Ecto neural progenitor cell (in vitro differentiated cells): Measurements from ENCODE around the gene PARPBP.
"Not testable (repeated sequence)": the region's sequence is repeated elsewhere in the genome, so short reads cannot be mapped to it uniquely, and the experiment has no call there.

ENCODE experiments used
- DNase-seq: peaks from one replicate; pipeline ENCODE4 v3.0.0-alpha.2; 2018; ENCODE audit warnings: low spot score

The PARPBP gene

GRCh38 chr12:102147062-102147587 is 27.1 kb downstream of the PARPBP start:
- DNase-seq, result not testable (repeated sequence)

- DNase-seq, result not testable (repeated sequence)
Observed at GRCh38 chr12:102155206-102155605, 35.2 kb downstream of the PARPBP start.

GRCh38 chr12:102163383-102163782 is 43.4 kb downstream of the PARPBP start:
- DNase-seq, result no peak

GRCh38 chr12:102167821-102168604 is 48.0 kb downstream of the PARPBP start:
- DNase-seq, result no peak

GRCh38 chr12:102169922-102170621 is 50.1 kb downstream of the PARPBP start:
- DNase-seq, result no peak

- no peak for DNase-seq
Observed at GRCh38 chr12:102171951-102172350, 52.0 kb downstream of the PARPBP start.

GRCh38 chr12:102172436-102172835 is 52.5 kb downstream of the PARPBP start:
- no peak for DNase-seq

- no peak for DNase-seq
Observed at GRCh38 chr12:102174117-102174516, 54.1 kb downstream of the PARPBP start.

- DNase-seq, result no peak
Observed at GRCh38 chr12:102174761-102175160, 54.8 kb downstream of the PARPBP start.

- no peak for DNase-seq
Observed at GRCh38 chr12:102182635-102183034, 62.7 kb downstream of the PARPBP start.

- no peak for DNase-seq
Observed at GRCh38 chr12:102195826-102196225, 75.8 kb downstream of the PARPBP start.

GRCh38 chr12:102197789-102198188 is 77.8 kb downstream of the PARPBP start, which contains the start of gene PMCH:
TSS of gene PMCH (minus strand) at chr12:102197833. CDS start at chr12:102197770, 63 bp downstream.
- DNase-seq, result no peak

GRCh38 chr12:102201436-102202061 is 81.6 kb downstream of the PARPBP start:
- DNase-seq, result no peak

GRCh38 chr12:102202556-102202955 is 82.6 kb downstream of the PARPBP start:
- no peak for DNase-seq

GRCh38 chr12:102204025-102204424 is 84.0 kb downstream of the PARPBP start:
- no peak for DNase-seq

- no peak for DNase-seq
Observed at GRCh38 chr12:102215992-102216691, 96.2 kb downstream of the PARPBP start.

- DNase-seq, result no peak
Observed at GRCh38 chr12:102220736-102221135, 100.8 kb downstream of the PARPBP start.

GRCh38 chr12:102227954-102228353 is 108.0 kb downstream of the PARPBP start:
- DNase-seq, result no peak

GRCh38 chr12:102232036-102232435 is 112.1 kb downstream of the PARPBP start:
- no peak for DNase-seq

GRCh38 chr12:102232446-102232845 is 112.5 kb downstream of the PARPBP start:
- no peak for DNase-seq

GRCh38 chr12:102234599-102234998 is 114.6 kb downstream of the PARPBP start:
- no peak for DNase-seq

GRCh38 chr12:102240859-102241258 is 120.9 kb downstream of the PARPBP start:
- DNase-seq, result not testable (repeated sequence)
